Mammary epithelial cell (primary cell): ENCODE measurements around the gene FAM216B.

ENCODE experiments used
- EZH2 ChIP-seq: IDR thresholded peaks from 2 replicates; pipeline ENCODE4 v1.6.1; 2012; ENCODE audit warnings: low read length, inconsistent platforms, borderline replicate concordance
- TF ChIP-seq, protein P1 (sequence below), 2 donors: IDR thresholded peaks in 1 of 2; conservative IDR thresholded peaks in 1 of 2; 2 replicates each; pipeline ENCODE4 v1.5.1; 2011 to 2012; ENCODE audit warnings: inconsistent platforms in 2 of 2, low read length in 2 of 2, mild to moderate bottlenecking in 2 of 2, control low read depth in 1 of 2, low read depth in 1 of 2; ENCODE audit not compliant: insufficient read depth in 1 of 2; ENCODE audit errors: extremely low read depth in 1 of 2

DNA sequence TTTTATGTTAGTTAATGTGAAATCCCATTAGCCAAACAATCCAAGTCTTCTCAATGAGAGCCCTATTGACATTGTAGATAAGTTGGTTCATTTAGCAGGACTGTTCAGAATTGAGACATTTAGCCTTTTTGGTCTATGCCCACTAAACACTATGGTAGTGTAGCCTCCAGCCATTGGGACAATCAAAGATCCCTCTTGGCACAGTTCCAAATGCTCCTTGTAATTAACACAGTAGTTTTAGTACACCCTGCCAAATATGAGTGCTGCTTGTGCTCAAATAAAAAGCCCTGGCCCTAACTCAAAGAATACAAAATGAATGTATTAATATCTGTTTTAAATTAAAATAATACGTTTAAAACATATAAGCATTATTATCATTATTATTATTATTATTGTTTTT, 15.4 kb upstream of the FAM216B start:
- TF ChIP-seq, protein P1, sequence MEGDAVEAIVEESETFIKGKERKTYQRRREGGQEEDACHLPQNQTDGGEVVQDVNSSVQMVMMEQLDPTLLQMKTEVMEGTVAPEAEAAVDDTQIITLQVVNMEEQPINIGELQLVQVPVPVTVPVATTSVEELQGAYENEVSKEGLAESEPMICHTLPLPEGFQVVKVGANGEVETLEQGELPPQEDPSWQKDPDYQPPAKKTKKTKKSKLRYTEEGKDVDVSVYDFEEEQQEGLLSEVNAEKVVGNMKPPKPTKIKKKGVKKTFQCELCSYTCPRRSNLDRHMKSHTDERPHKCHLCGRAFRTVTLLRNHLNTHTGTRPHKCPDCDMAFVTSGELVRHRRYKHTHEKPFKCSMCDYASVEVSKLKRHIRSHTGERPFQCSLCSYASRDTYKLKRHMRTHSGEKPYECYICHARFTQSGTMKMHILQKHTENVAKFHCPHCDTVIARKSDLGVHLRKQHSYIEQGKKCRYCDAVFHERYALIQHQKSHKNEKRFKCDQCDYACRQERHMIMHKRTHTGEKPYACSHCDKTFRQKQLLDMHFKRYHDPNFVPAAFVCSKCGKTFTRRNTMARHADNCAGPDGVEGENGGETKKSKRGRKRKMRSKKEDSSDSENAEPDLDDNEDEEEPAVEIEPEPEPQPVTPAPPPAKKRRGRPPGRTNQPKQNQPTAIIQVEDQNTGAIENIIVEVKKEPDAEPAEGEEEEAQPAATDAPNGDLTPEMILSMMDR (conservative IDR thresholded peaks at IDR 0.05 in 1 of 2, IDR thresholded peaks at IDR 0.05 in 1 of 2; ENCODE audit: extremely low read depth in 1 of 2, insufficient read depth in 1 of 2, low read depth in 1 of 2, low read length in 2 of 2): no peak
- TF ChIP-seq EZH2: no peak
